HAP-1 (cell line): Measurements from ENCODE around the gene SLC26A9.

ENCODE experiments used
- DNase-seq, 2 experiments: peaks; one replicate each; pipeline ENCODE4 v3.0.0-alpha.2; 2016 to 2020; ENCODE audit warnings: low spot score in 2 of 2
- H3K27me3 ChIP-seq: fragments of 250-450 bp; sonication (Bioruptor Pico); 2 replicates; pipeline ENCODE4 v1.5.1; 2020; ENCODE audit warnings: low read depth, mild to moderate bottlenecking, moderate library complexity
- H3K36me3 ChIP-seq: fragments of 250-450 bp; sonication (Bioruptor Pico); replicated peaks from 2 replicates; pipeline ENCODE4 v1.5.1; 2020; ENCODE audit warnings: mild to moderate bottlenecking
- H3K4me1 ChIP-seq: fragments of 250-450 bp; sonication (Bioruptor Pico); 2 replicates; pipeline ENCODE4 v1.5.1; 2020; ENCODE audit warnings: mild to moderate bottlenecking
- H3K4me3 ChIP-seq: fragments of 250-450 bp; sonication (Bioruptor Pico); 2 replicates; pipeline ENCODE4 v1.5.1; 2020; ENCODE audit warnings: mild to moderate bottlenecking, moderate library complexity
- H3K9me3 ChIP-seq: fragments of 250-450 bp; sonication (Bioruptor Pico); 2 replicates; pipeline ENCODE4 v1.5.1; 2020; ENCODE audit warnings: mild to moderate bottlenecking, moderate library complexity
- in situ Hi-C: fragments of 300-500 bp; cut with MboI; formaldehyde crosslinking; loops from 3 replicates; pipeline ENCODE4 v1.14.3; 2020; ENCODE audit warnings: low sequenced_read_pairs, inconsistent platforms, mixed read lengths

SLC26A9 gene

GRCh38 chr1:205949753-205950152, 6.5 kb upstream of the SLC26A9 start:
- no peak for DNase-seq
- peaks cover 26% of the 10 kb centered on the region for H3K27me3 ChIP-seq
- H3K4me1 ChIP-seq, result no peaks in the 10 kb centered on the region
- in situ Hi-C loops, result no loop called here
- no peaks in the 10 kb centered on the region for H3K36me3 ChIP-seq
- no peak overlapping the region for H3K4me3 ChIP-seq
- H3K9me3 ChIP-seq, result no peaks in the 10 kb centered on the region

- Histone ChIP-seq H3K4me3 (no peak overlapping the region), H3K9me3 (no peaks in the 10 kb centered on the region), H3K4me1 (no peaks in the 10 kb centered on the region), H3K36me3 (no peaks in the 10 kb centered on the region), H3K27me3 (peaks cover 27% of the 10 kb centered on the region)
- in situ Hi-C loops, result no loop called here
- no peak for DNase-seq
Observed at GRCh38 chr1:205948886-205949285, 5.6 kb upstream of the SLC26A9 start.

GRCh38 chr1:205948039-205948438, 4.8 kb upstream of the SLC26A9 start:
- Histone ChIP-seq H3K9me3 (no peaks in the 10 kb centered on the region), H3K27me3 (peaks cover 36% of the 10 kb centered on the region), H3K36me3 (no peaks in the 10 kb centered on the region), H3K4me1 (no peaks in the 10 kb centered on the region), H3K4me3 (no peak overlapping the region)
- in situ Hi-C loops, result no loop called here
- no peak for DNase-seq

- Histone ChIP-seq H3K4me1 (no peaks in the 10 kb centered on the region), H3K4me3 (no peak overlapping the region), H3K27me3 (peaks cover 43% of the 10 kb centered on the region), H3K9me3 (no peaks in the 10 kb centered on the region), H3K36me3 (no peaks in the 10 kb centered on the region)
- in situ Hi-C loops, result no loop called here
- DNase-seq, result no peak
Observed at GRCh38 chr1:205947024-205947423, 3.8 kb upstream of the SLC26A9 start.

- no peak for DNase-seq
- H3K4me3 ChIP-seq, result no peak overlapping the region
- peaks cover 43% of the 10 kb centered on the region for H3K27me3 ChIP-seq
- H3K4me1 ChIP-seq, result no peaks in the 10 kb centered on the region
- no peaks in the 10 kb centered on the region for H3K9me3 ChIP-seq
- H3K36me3 ChIP-seq, result no peaks in the 10 kb centered on the region
- in situ Hi-C loops, result no loop called here
Observed at GRCh38 chr1:205945069-205945468, 1.8 kb upstream of the SLC26A9 start.

- H3K27me3 ChIP-seq, result peaks cover 43% of the 10 kb centered on the region
- peaks cover 1% of the 10 kb centered on the region for H3K4me1 ChIP-seq
- in situ Hi-C loops, result no loop called here
- no peak overlapping the region for H3K4me3 ChIP-seq
- no peaks in the 10 kb centered on the region for H3K9me3 ChIP-seq
- DNase-seq, result no peak
- no peaks in the 10 kb centered on the region for H3K36me3 ChIP-seq
Observed at GRCh38 chr1:205944525-205944924, 1.3 kb upstream of the SLC26A9 start.

- Histone ChIP-seq H3K27me3 (peaks cover 43% of the 10 kb centered on the region), H3K4me3 (no peak overlapping the region), H3K9me3 (no peaks in the 10 kb centered on the region), H3K36me3 (no peaks in the 10 kb centered on the region), H3K4me1 (peaks cover 2% of the 10 kb centered on the region)
- no peak for DNase-seq
- in situ Hi-C loops, result no loop called here
Observed at GRCh38 chr1:205942631-205943159, 561 bp downstream of the SLC26A9 start.

- in situ Hi-C loops, result no loop called here
- no peak overlapping the region for H3K4me3 ChIP-seq
- H3K4me1 ChIP-seq, result peaks cover 2% of the 10 kb centered on the region
- H3K27me3 ChIP-seq, result peaks cover 34% of the 10 kb centered on the region
- no peaks in the 10 kb centered on the region for H3K36me3 ChIP-seq
- no peak for DNase-seq
- no peaks in the 10 kb centered on the region for H3K9me3 ChIP-seq
Observed at GRCh38 chr1:205940710-205941109, 2.5 kb downstream of the SLC26A9 start.

GRCh38 chr1:205939690-205940330, 3.4 kb downstream of the SLC26A9 start:
- H3K36me3 ChIP-seq, result no peaks in the 10 kb centered on the region
- no peaks in the 10 kb centered on the region for H3K9me3 ChIP-seq
- peaks cover 2% of the 10 kb centered on the region for H3K4me1 ChIP-seq
- peak; percentile 6 to 72 for DNase-seq
- no peak overlapping the region for H3K4me3 ChIP-seq
- in situ Hi-C loops, result no loop called here
- H3K27me3 ChIP-seq, result peaks cover 25% of the 10 kb centered on the region

GRCh38 chr1:205938682-205939081, 4.6 kb downstream of the SLC26A9 start:
- H3K4me3 ChIP-seq, result no peak overlapping the region
- H3K36me3 ChIP-seq, result no peaks in the 10 kb centered on the region
- H3K27me3 ChIP-seq, result peaks cover 14% of the 10 kb centered on the region
- in situ Hi-C loops, result no loop called here
- peaks cover 6% of the 10 kb centered on the region for H3K4me1 ChIP-seq
- DNase-seq, result no peak
- no peaks in the 10 kb centered on the region for H3K9me3 ChIP-seq

GRCh38 chr1:205936846-205937586, 6.2 kb downstream of the SLC26A9 start:
- DNase-seq, result no peak
- peaks cover 13% of the 10 kb centered on the region for H3K4me1 ChIP-seq
- in situ Hi-C loops, result no loop called here
- no peaks in the 10 kb centered on the region for H3K9me3 ChIP-seq
- H3K36me3 ChIP-seq, result no peaks in the 10 kb centered on the region
- no peak overlapping the region for H3K4me3 ChIP-seq
- no peaks in the 10 kb centered on the region for H3K27me3 ChIP-seq

- Histone ChIP-seq H3K4me1 (peaks cover 13% of the 10 kb centered on the region), H3K27me3 (no peaks in the 10 kb centered on the region), H3K9me3 (no peaks in the 10 kb centered on the region), H3K4me3 (no peak overlapping the region), H3K36me3 (no peaks in the 10 kb centered on the region)
- in situ Hi-C loops, result no loop called here
- DNase-seq, result no peak
Observed at GRCh38 chr1:205936311-205936710, 6.9 kb downstream of the SLC26A9 start.

- in situ Hi-C loops, result no loop called here
Observed at GRCh38 chr1:205935869-205936268, 7.4 kb downstream of the SLC26A9 start.

GRCh38 chr1:205934788-205935187, 8.5 kb downstream of the SLC26A9 start:
- H3K27me3 ChIP-seq, result no peaks in the 10 kb centered on the region
- in situ Hi-C loops, result loop anchor here (5.0 kb wide), 1 partner anchor 33 kb away; no protein-coding TSS in a partner anchor

More at GRCh38 chr1:205935869-205936268, 7.4 kb downstream of the SLC26A9 start:
- no peaks in the 10 kb centered on the region for H3K36me3 ChIP-seq
- H3K4me3 ChIP-seq, result no peak overlapping the region
- peaks cover 13% of the 10 kb centered on the region for H3K4me1 ChIP-seq
- no peaks in the 10 kb centered on the region for H3K9me3 ChIP-seq
- no peak for DNase-seq
- H3K27me3 ChIP-seq, result no peaks in the 10 kb centered on the region

More at GRCh38 chr1:205934788-205935187, 8.5 kb downstream of the SLC26A9 start:
- H3K4me1 ChIP-seq, result peaks cover 13% of the 10 kb centered on the region
- no peak overlapping the region for H3K4me3 ChIP-seq
- no peaks in the 10 kb centered on the region for H3K36me3 ChIP-seq
- no peaks in the 10 kb centered on the region for H3K9me3 ChIP-seq
- DNase-seq, result no peak
